ENCODE results near the gene ALG10B. TPM values are rescaled to one million over a fixed set of nuclear protein-coding genes. Genes with fewer than 3 reads are reported as not detected.
"Not testable (repeated sequence)": the region's sequence is repeated elsewhere in the genome, so short reads cannot be mapped to it uniquely, and the experiment has no call there.

The ALG10B gene
- total RNA-seq, 1 experiment from 2014 or later = 3.9 TPM

DNA sequence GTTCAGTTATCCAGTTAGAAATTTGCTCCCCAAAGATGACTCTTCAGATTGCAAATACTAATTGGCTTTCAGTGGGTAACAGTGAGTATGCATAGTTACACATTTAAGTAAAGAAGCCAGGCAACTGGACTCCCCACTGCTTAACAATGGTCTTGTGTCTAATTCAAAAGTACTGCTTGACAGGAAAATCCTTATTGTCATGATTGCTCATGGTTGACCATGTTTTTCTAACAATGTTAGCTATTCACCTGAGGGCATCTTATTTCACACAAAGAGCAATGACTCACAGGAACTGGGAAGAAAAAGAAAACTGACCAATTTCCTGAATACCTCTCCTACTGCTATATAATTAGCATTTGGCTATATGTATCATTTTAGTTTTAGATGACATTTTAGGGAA lies 33.7 kb upstream of the ALG10B start:
- peak; percentile 86 for DNase-seq (ENCODE audit: unreplicated experiment)
- ChIA-PET POLR2A (interaction anchor here (0.7 to 1.7 kb wide), 2 partner anchors 34 to 114 kb away, joined by 4 to 5 read pairs; partner anchors contain the start of gene ALG10B), CTCF (interaction anchor here (0.6 to 0.8 kb wide), 3 partner anchors 67 to 165 kb away, joined by 3 read pairs; no protein-coding TSS in a partner anchor)
- Mint-ChIP-seq H3K4me1 (ENCODE audit: insufficient read depth, unreplicated experiment) (peaks cover 17% of the 10 kb centered on the region), H3K27me3 (ENCODE audit: insufficient read depth, unreplicated experiment) (no peaks in the 10 kb centered on the region), H3K27ac (ENCODE audit: low read depth, unreplicated experiment) (peak overlapping the region; percentile 37), H3K36me3 (ENCODE audit: insufficient read depth, unreplicated experiment) (no peaks in the 10 kb centered on the region), H3K4me3 (ENCODE audit: unreplicated experiment) (no peak overlapping the region), H3K9me3 (ENCODE audit: unreplicated experiment) (peaks cover 8% of the 10 kb centered on the region)
- TF ChIP-seq, protein P1, sequence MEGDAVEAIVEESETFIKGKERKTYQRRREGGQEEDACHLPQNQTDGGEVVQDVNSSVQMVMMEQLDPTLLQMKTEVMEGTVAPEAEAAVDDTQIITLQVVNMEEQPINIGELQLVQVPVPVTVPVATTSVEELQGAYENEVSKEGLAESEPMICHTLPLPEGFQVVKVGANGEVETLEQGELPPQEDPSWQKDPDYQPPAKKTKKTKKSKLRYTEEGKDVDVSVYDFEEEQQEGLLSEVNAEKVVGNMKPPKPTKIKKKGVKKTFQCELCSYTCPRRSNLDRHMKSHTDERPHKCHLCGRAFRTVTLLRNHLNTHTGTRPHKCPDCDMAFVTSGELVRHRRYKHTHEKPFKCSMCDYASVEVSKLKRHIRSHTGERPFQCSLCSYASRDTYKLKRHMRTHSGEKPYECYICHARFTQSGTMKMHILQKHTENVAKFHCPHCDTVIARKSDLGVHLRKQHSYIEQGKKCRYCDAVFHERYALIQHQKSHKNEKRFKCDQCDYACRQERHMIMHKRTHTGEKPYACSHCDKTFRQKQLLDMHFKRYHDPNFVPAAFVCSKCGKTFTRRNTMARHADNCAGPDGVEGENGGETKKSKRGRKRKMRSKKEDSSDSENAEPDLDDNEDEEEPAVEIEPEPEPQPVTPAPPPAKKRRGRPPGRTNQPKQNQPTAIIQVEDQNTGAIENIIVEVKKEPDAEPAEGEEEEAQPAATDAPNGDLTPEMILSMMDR (IDR thresholded peaks at IDR 0.05; ENCODE audit: unreplicated experiment) = no peak
- BruUV-seq (replicated peaks) = no TSS peak
- intact Hi-C loops (cut with micrococcal nuclease) = no loop called here

GRCh38 chr12:38289396-38289795 lies 27.2 kb upstream of the ALG10B start:
- Mint-ChIP-seq H3K36me3 (ENCODE audit: insufficient read depth, unreplicated experiment) (no peaks in the 10 kb centered on the region), H3K4me3 (ENCODE audit: unreplicated experiment) (no peak overlapping the region), H3K27ac (ENCODE audit: low read depth, unreplicated experiment) (no peak overlapping the region), H3K4me1 (ENCODE audit: insufficient read depth, unreplicated experiment) (peaks cover 10% of the 10 kb centered on the region), H3K27me3 (ENCODE audit: insufficient read depth, unreplicated experiment) (no peaks in the 10 kb centered on the region), H3K9me3 (ENCODE audit: unreplicated experiment) (no peaks in the 10 kb centered on the region)
- TF ChIP-seq, protein P1 (IDR thresholded peaks at IDR 0.05; ENCODE audit: unreplicated experiment) = no peak
- intact Hi-C loops (cut with micrococcal nuclease) = no loop called here
- CTCF ChIA-PET = interaction anchor here (0.7 kb wide), 1 partner anchor 149 kb away, joined by 3 read pairs; no protein-coding TSS in a partner anchor
- POLR2A ChIA-PET = interaction anchor here (0.6 kb wide), 1 partner anchor 234 kb away, joined by 5 read pairs; no protein-coding TSS in a partner anchor
- peak; percentile 56 for DNase-seq (ENCODE audit: unreplicated experiment)
- no TSS peak for BruUV-seq (replicated peaks)

GRCh38 chr12:38291160-38291559 lies 25.4 kb upstream of the ALG10B start:
- CTCF ChIA-PET = no interaction called here

DNA sequence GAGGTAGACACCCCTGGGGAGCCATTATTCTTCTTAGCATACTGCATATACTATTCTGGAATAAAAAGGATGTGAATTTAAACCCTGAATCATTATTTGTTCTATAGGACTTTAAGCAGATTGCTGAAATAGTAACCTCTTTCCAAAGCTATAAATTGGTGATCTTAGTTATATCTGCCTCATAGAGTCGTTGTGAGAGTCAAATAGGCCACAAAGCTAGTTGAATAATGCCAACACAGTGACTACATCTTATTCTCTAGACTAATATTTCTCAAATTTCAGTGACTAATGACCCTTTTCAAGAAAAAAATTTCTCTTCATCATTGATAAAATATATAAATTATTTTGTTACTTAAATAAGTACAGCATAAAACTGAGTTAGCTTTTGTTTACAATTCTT lies 13.6 kb upstream of the ALG10B start:
- H3K4me1 Mint-ChIP-seq (ENCODE audit: insufficient read depth, unreplicated experiment); H3K36me3 Mint-ChIP-seq (ENCODE audit: insufficient read depth, unreplicated experiment); intact Hi-C loops (cut with micrococcal nuclease); H3K9me3 Mint-ChIP-seq (ENCODE audit: unreplicated experiment); DNase-seq (ENCODE audit: unreplicated experiment); H3K27ac Mint-ChIP-seq (ENCODE audit: low read depth, unreplicated experiment); H3K4me3 Mint-ChIP-seq (ENCODE audit: unreplicated experiment); BruUV-seq (replicated peaks); H3K27me3 Mint-ChIP-seq (ENCODE audit: insufficient read depth, unreplicated experiment); CTCF ChIA-PET: not testable (repeated sequence)
- POLR2A ChIA-PET = interaction anchor here (0.6 kb wide), 1 partner anchor 368 kb away, joined by 4 read pairs; no protein-coding TSS in a partner anchor

More at GRCh38 chr12:38291160-38291559, 25.4 kb upstream of the ALG10B start:
- intact Hi-C loops (cut with micrococcal nuclease) = no loop called here
- Mint-ChIP-seq H3K9me3 (ENCODE audit: unreplicated experiment) (no peaks in the 10 kb centered on the region), H3K4me3 (ENCODE audit: unreplicated experiment) (no peak overlapping the region), H3K27ac (ENCODE audit: low read depth, unreplicated experiment) (no peak overlapping the region), H3K36me3 (ENCODE audit: insufficient read depth, unreplicated experiment) (no peaks in the 10 kb centered on the region), H3K27me3 (ENCODE audit: insufficient read depth, unreplicated experiment) (no peaks in the 10 kb centered on the region), H3K4me1 (ENCODE audit: insufficient read depth, unreplicated experiment) (peaks cover 10% of the 10 kb centered on the region)
- no peak for DNase-seq (ENCODE audit: unreplicated experiment)
- no TSS peak for BruUV-seq (replicated peaks)
- TF ChIP-seq, protein P1 (IDR thresholded peaks at IDR 0.05; ENCODE audit: unreplicated experiment) = no peak
- POLR2A ChIA-PET = no interaction called here

DNA sequence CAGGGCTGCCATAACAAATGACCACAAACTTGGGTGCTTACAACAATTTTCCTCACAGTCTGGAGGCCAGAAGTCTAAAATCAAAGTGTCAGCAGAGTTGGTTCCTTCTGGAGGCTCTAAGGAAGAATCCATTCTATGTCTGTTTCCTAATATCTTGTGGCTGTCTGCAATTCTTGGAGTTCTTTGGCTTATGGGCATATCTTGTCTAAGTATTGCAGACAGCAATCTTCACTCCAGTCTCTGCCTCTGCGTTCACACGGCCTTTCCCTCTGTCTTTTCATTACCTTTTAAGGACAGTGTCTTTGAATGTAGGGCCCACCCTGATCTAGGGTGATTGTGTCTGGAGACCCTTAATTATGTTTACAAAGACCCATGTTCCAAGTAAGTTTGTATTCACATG lies 5.4 kb downstream of the ALG10B start:
- CTCF ChIA-PET; H3K9me3 Mint-ChIP-seq (ENCODE audit: unreplicated experiment); BruUV-seq (replicated peaks); intact Hi-C loops (cut with micrococcal nuclease); H3K27ac Mint-ChIP-seq (ENCODE audit: low read depth, unreplicated experiment); DNase-seq (ENCODE audit: unreplicated experiment); H3K4me3 Mint-ChIP-seq (ENCODE audit: unreplicated experiment); H3K27me3 Mint-ChIP-seq (ENCODE audit: insufficient read depth, unreplicated experiment); H3K4me1 Mint-ChIP-seq (ENCODE audit: insufficient read depth, unreplicated experiment): not testable (repeated sequence)
- POLR2A ChIA-PET = interaction anchor here (0.8 kb wide), 1 partner anchor 583 kb away, joined by 3 read pairs; no protein-coding TSS in a partner anchor
- peaks cover 11% of the 10 kb centered on the region for H3K36me3 Mint-ChIP-seq (ENCODE audit: insufficient read depth, unreplicated experiment)

All from MCF 10A (cell line).